Measurements from ENCODE around the gene IFI27L2.

Gene IFI27L2

DNA sequence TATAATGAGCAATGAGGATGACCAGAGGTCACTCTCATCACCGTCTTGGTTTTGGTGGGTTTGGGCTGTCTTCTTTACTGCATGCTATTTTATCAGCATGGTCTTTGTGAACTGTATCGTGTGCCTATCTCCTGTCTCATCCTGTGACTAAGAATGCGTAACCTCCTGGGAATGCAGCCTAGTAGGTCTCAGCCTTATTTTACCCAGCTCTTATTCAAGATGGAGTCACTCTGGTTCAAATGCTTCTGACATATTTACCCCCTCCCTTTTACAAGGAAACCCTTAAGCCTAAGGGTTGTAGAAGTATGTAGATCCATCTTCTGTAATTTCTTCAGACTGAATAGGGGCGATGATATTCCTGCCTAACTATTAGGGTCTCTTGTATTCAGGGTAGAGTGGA, 39.9 kb downstream of the IFI27L2 start:
- H3K27me3 ChIP-seq (replicated peaks; ENCODE audit: control insufficient read depth, insufficient read depth, low read length, poor library complexity, severe bottlenecking) = no peaks in the 10 kb centered on the region
- no peaks in the 10 kb centered on the region for H3K4me1 ChIP-seq (ENCODE audit: control insufficient read depth, insufficient read depth, low read length, poor library complexity, severe bottlenecking)
- H3K4me3 ChIP-seq (ENCODE audit: insufficient read depth, low read depth, low read length, poor library complexity, severe bottlenecking) = no peak overlapping the region
- H3K27ac ChIP-seq (ENCODE audit: insufficient read depth, low read length, poor library complexity, severe bottlenecking) = no peak overlapping the region
- no peaks in the 10 kb centered on the region for H3K9me3 ChIP-seq (ENCODE audit: control insufficient read depth, low read length)
- DNase-seq = no peak
- H3K36me3 ChIP-seq (ENCODE audit: control insufficient read depth, insufficient read depth, low read length) = no peaks in the 10 kb centered on the region

DNA sequence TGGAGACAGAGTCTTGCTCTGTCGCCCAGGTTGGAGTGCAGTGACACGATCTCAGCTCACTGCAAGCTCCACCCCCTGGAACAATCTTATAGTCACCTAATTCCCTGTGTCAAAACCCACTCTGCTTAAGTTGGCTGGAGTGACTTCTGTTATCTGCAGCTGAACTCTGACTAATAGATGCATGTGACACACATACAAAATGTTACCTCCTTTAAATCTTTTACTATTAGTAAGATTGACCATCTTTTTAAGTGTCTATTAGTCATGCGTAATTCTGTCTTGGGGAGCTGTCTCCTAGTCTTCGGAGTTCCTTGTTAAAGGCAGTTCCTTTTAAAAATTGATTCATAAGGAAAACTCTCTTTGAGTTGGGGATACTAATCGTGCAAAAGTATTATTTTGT, 40.9 kb downstream of the IFI27L2 start:
- Histone ChIP-seq H3K4me3 (ENCODE audit: insufficient read depth, low read depth, low read length, poor library complexity, severe bottlenecking) (no peak overlapping the region), H3K27me3 (replicated peaks; ENCODE audit: control insufficient read depth, insufficient read depth, low read length, poor library complexity, severe bottlenecking) (no peaks in the 10 kb centered on the region), H3K9me3 (ENCODE audit: control insufficient read depth, low read length) (no peaks in the 10 kb centered on the region), H3K27ac (ENCODE audit: insufficient read depth, low read length, poor library complexity, severe bottlenecking) (no peak overlapping the region), H3K4me1 (ENCODE audit: control insufficient read depth, insufficient read depth, low read length, poor library complexity, severe bottlenecking) (no peaks in the 10 kb centered on the region), H3K36me3 (ENCODE audit: control insufficient read depth, insufficient read depth, low read length) (no peaks in the 10 kb centered on the region)
- DNase-seq = no peak

DNA sequence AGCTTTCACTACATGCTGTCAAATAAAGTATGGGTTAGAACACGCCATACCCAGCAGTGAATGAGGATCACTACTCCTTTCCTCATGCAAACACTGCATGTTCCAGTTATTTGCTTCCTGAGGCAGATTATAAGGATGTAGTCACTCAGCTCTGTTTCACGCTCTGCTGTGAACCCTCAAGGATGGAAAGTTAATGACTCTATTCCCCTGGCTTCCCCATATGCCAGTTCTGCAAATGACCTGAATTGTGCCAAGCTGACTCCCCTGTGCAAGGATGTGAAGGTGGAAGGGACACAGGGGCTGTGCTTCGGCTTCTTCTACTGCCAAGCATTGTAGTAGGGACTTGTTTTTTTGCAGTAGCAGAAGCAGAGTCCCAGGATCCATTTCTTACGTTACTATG, 41.5 kb downstream of the IFI27L2 start:
- Histone ChIP-seq H3K4me3 (ENCODE audit: insufficient read depth, low read depth, low read length, poor library complexity, severe bottlenecking) (no peak overlapping the region), H3K36me3 (ENCODE audit: control insufficient read depth, insufficient read depth, low read length) (no peaks in the 10 kb centered on the region), H3K27ac (ENCODE audit: insufficient read depth, low read length, poor library complexity, severe bottlenecking) (no peak overlapping the region), H3K4me1 (ENCODE audit: control insufficient read depth, insufficient read depth, low read length, poor library complexity, severe bottlenecking) (no peaks in the 10 kb centered on the region), H3K27me3 (replicated peaks; ENCODE audit: control insufficient read depth, insufficient read depth, low read length, poor library complexity, severe bottlenecking) (no peaks in the 10 kb centered on the region), H3K9me3 (ENCODE audit: control insufficient read depth, low read length) (no peaks in the 10 kb centered on the region)
- no peak for DNase-seq

DNA sequence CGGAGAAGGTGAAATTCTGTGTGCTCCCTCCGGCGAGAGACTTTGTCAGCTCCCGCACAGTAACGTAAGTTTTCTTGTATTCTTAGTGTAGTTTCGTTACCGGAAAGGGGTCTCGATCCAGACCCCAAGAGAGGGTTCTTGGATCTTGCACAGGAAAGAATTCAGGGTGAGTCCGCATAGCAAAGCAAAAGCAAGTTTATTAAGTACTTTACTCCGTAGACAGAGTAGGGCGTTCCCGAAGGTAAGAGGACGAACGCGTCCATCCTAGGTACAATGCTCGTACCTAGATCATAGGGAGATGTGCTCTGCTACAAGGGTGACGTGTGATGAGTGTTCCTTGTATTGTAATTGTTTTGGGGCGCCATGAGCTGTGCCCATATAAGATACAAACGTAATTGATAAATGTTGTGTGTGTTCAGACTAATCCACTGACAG, 48.0 kb downstream of the IFI27L2 start:
- no peak for DNase-seq
- H3K9me3 ChIP-seq (ENCODE audit: control insufficient read depth, low read length) = no peaks in the 10 kb centered on the region
- H3K36me3 ChIP-seq (ENCODE audit: control insufficient read depth, insufficient read depth, low read length) = peaks cover 13% of the 10 kb centered on the region
- H3K27me3 ChIP-seq (replicated peaks; ENCODE audit: control insufficient read depth, insufficient read depth, low read length, poor library complexity, severe bottlenecking) = no peaks in the 10 kb centered on the region
- peak overlapping the region; percentile 97 for H3K4me3 ChIP-seq (ENCODE audit: insufficient read depth, low read depth, low read length, poor library complexity, severe bottlenecking)
- H3K4me1 ChIP-seq (ENCODE audit: control insufficient read depth, insufficient read depth, low read length, poor library complexity, severe bottlenecking) = peaks cover 23% of the 10 kb centered on the region
- peak overlapping the region; percentile 96 for H3K27ac ChIP-seq (ENCODE audit: insufficient read depth, low read length, poor library complexity, severe bottlenecking)

DNA sequence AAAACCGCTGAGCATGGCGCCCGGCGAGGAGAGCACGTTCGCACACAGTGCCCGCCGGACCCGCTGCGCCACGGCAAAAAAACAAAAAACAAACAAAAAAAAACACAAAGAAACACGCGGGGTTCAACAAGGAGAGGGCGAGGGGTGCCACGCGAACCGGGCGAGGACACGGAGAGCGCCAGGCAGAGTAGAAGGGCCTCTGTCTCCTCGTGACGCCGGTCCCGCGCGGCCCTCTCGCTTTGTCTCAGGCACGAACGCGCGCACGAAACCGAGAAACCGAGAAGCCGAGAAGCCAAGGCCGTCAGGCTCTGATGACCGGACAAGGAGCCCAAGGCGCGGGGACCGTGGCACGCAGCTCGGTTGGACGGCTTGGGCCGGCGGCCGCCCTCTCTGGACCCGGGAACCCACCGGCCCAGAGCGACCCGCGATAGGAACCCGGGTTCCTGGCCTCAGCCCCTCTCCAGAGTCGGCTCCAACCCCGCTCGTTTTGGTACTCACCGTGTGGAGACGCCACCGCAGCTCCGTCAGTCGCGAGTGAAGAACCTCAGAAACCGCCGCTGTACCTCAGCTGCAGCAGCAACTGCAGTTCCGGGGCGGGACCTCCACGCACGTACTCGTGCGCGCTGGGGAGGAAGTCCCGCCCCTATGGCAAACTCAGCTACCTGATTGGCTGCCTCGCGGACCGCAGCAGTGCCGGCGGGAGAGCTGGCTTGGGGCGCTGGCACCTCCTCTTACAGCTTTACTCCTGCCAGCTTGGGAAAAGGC, 48.6 kb downstream of the IFI27L2 start, which contains the start of the genes DDX24 and IFI27L1:
DDX24 (minus strand) TSS at position 582 of the 765 bp plus-strand sequence. CDS start 1,460 bp downstream, outside the sequence.
IFI27L1 (plus strand) TSS at position 690 of the 765 bp plus-strand sequence. CDS start 15,628 bp downstream, outside the sequence.
- Histone ChIP-seq H3K27ac (ENCODE audit: insufficient read depth, low read length, poor library complexity, severe bottlenecking) (peak within 1 kb of the TSS; percentile 96), H3K4me1 (ENCODE audit: control insufficient read depth, insufficient read depth, low read length, poor library complexity, severe bottlenecking) (peaks cover 23% of the 10 kb centered on the region), H3K36me3 (ENCODE audit: control insufficient read depth, insufficient read depth, low read length) (peaks cover 13% of the 10 kb centered on the region), H3K4me3 (ENCODE audit: insufficient read depth, low read depth, low read length, poor library complexity, severe bottlenecking) (peak within 1 kb of the TSS; percentile 97), H3K9me3 (ENCODE audit: control insufficient read depth, low read length) (no peaks in the 10 kb centered on the region), H3K27me3 (replicated peaks; ENCODE audit: control insufficient read depth, insufficient read depth, low read length, poor library complexity, severe bottlenecking) (no peaks in the 10 kb centered on the region)
- DNase-seq = peak; percentile 92 to 94 (median 94)

DNA sequence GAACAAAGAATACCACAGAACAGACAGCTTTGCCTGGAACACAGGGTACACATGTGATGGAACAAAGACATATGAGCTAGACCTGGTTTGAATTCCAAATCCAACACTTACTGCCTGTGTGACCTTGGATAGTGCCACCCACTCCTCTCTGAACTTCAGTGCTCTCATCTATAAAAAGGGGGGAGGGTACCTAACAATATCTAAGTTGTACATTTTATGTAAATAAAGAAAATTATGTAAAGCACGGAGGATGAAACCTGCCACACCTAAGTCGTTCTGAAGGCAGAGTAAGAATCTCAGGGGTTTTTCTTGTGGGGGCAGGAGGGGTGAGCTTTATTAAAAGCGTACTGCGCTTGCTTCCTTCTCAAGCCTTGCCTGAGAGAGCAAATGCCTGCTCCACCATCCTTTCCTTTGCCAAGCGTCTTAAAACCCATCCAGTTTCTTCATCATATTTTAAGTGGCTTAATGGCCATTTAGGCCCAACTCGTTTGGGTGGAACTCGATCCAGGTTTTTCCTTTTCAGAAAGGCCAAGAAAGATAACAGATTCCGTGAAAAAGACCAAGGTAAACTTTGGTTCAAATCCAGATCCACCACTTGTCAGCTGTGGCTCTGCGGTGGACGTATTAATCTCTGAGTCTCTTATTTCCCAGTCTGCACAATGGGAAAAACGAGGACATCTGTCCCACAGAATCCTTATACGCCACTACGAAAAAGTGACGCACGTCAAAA, 49.3 kb downstream of the IFI27L2 start:
- H3K36me3 ChIP-seq (ENCODE audit: control insufficient read depth, insufficient read depth, low read length) = peaks cover 13% of the 10 kb centered on the region
- H3K27ac ChIP-seq (ENCODE audit: insufficient read depth, low read length, poor library complexity, severe bottlenecking) = peak overlapping the region; percentile 96
- no peaks in the 10 kb centered on the region for H3K9me3 ChIP-seq (ENCODE audit: control insufficient read depth, low read length)
- no peaks in the 10 kb centered on the region for H3K27me3 ChIP-seq (replicated peaks; ENCODE audit: control insufficient read depth, insufficient read depth, low read length, poor library complexity, severe bottlenecking)
- no peak for DNase-seq
- H3K4me3 ChIP-seq (ENCODE audit: insufficient read depth, low read depth, low read length, poor library complexity, severe bottlenecking) = peak overlapping the region; percentile 97
- H3K4me1 ChIP-seq (ENCODE audit: control insufficient read depth, insufficient read depth, low read length, poor library complexity, severe bottlenecking) = peaks cover 23% of the 10 kb centered on the region

DNA sequence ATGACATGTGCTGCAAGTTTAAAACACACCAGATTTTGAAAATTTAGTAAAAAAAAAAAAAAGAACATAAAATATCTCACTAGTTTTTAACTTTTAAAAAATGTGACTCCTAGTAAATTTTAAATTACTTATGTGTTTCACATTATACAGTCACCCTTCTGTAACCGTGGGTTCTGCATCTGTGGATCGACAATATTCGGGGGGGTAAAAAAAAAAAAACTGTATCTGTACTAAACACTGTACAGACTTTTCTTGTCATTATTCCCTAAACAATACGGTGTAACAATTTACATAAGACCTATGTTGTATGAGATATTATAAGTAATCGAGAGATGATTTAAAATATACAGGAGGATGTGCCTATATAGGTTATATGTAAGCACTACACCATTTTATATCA, 51.6 kb downstream of the IFI27L2 start:
- H3K36me3 ChIP-seq (ENCODE audit: control insufficient read depth, insufficient read depth, low read length) = peaks cover 16% of the 10 kb centered on the region
- no peaks in the 10 kb centered on the region for H3K9me3 ChIP-seq (ENCODE audit: control insufficient read depth, low read length)
- peak overlapping the region; percentile 97 for H3K4me3 ChIP-seq (ENCODE audit: insufficient read depth, low read depth, low read length, poor library complexity, severe bottlenecking)
- H3K4me1 ChIP-seq (ENCODE audit: control insufficient read depth, insufficient read depth, low read length, poor library complexity, severe bottlenecking) = peaks cover 26% of the 10 kb centered on the region
- H3K27me3 ChIP-seq (replicated peaks; ENCODE audit: control insufficient read depth, insufficient read depth, low read length, poor library complexity, severe bottlenecking) = no peaks in the 10 kb centered on the region
- DNase-seq = no peak
- H3K27ac ChIP-seq (ENCODE audit: insufficient read depth, low read length, poor library complexity, severe bottlenecking) = no peak overlapping the region

Measured in effector memory CD4-positive, alpha-beta T cell (primary cell).